Keratinocyte (primary cell): ENCODE results near the gene FUBP1. TPM values are rescaled to one million over a fixed set of nuclear protein-coding genes. Genes with fewer than 3 reads are reported as not detected.

Experiments
- DNase-seq: peaks from one replicate; pipeline ENCODE4 v3.0.0-alpha.2; 2011; ENCODE audit warnings: low read depth, missing footprints, low spot score
- FAIRE-seq: peaks from 2 replicates; lab custom pipeline; 2011; peaks lifted over from hg19 to GRCh38; lab: Jason Lieb, UNC
- H2AFZ ChIP-seq: 2 replicates; pipeline ENCODE4 v1.6.0; 2012; ENCODE audit warnings: low read length, control low read depth, inconsistent platforms; ENCODE audit not compliant: control insufficient read depth
- H3K27ac ChIP-seq: 2 replicates; pipeline ENCODE4 v1.5.1; 2011; ENCODE audit warnings: low read length; ENCODE audit not compliant: control insufficient read depth, insufficient read depth
- H3K27me3 ChIP-seq: 3 replicates; pipeline ENCODE4 v1.6.0; 2011; ENCODE audit warnings: low read length; ENCODE audit not compliant: control insufficient read depth, insufficient read depth; ENCODE audit errors: extremely low read depth
- H3K36me3 ChIP-seq, 2 experiments: 2 replicates in 1 of 2; 3 replicates in 1 of 2; pipeline ENCODE4 v1.5.1; 2011; ENCODE audit warnings: low read length in 2 of 2, mild to moderate bottlenecking in 1 of 2; ENCODE audit not compliant: control insufficient read depth in 2 of 2, insufficient read depth in 2 of 2; ENCODE audit errors: extremely low read depth in 1 of 2
- H3K4me1 ChIP-seq: 3 replicates; pipeline ENCODE4 v1.5.1; 2011; ENCODE audit warnings: low read length; ENCODE audit not compliant: control insufficient read depth, insufficient read depth; ENCODE audit errors: extremely low read depth
- H3K4me2 ChIP-seq: 3 replicates; pipeline ENCODE4 v1.6.0; 2011; ENCODE audit warnings: low read depth, low read length; ENCODE audit not compliant: control insufficient read depth, insufficient read depth; ENCODE audit errors: extremely low read depth
- H3K4me3 ChIP-seq, 3 experiments: fragments of 200-600 bp in 1 of 3; sonication (generic) in 1 of 3; 2 replicates in 2 of 3; 3 replicates in 1 of 3; pipeline ENCODE4 v1.5.1; 2011 to 2016; ENCODE audit warnings: low read length in 3 of 3, mild to moderate bottlenecking in 3 of 3, control low read depth in 2 of 3, inconsistent platforms in 1 of 3, low read depth in 1 of 3, mixed read lengths in 1 of 3, mixed run types in 1 of 3, moderate library complexity in 1 of 3; ENCODE audit not compliant: control insufficient read depth in 2 of 3, insufficient read depth in 2 of 3; ENCODE audit errors: extremely low read depth in 1 of 3
- H3K79me2 ChIP-seq: 2 replicates; pipeline ENCODE4 v1.6.0; 2012; ENCODE audit warnings: low read length; ENCODE audit not compliant: control insufficient read depth, insufficient read depth
- H3K9ac ChIP-seq: 3 replicates; pipeline ENCODE4 v1.6.0; 2011; ENCODE audit warnings: low read length; ENCODE audit not compliant: control insufficient read depth, insufficient read depth; ENCODE audit errors: extremely low read depth
- H3K9me1 ChIP-seq: 3 replicates; pipeline ENCODE4 v1.6.0; 2011; ENCODE audit warnings: low read length; ENCODE audit not compliant: control insufficient read depth, insufficient read depth; ENCODE audit errors: extremely low read depth
- H3K9me3 ChIP-seq: 2 replicates; pipeline ENCODE4 v1.5.1; 2012; ENCODE audit warnings: low read depth, low read length; ENCODE audit not compliant: control insufficient read depth
- H4K20me1 ChIP-seq: 3 replicates; pipeline ENCODE4 v1.6.0; 2011; ENCODE audit warnings: low read length; ENCODE audit not compliant: control insufficient read depth, insufficient read depth; ENCODE audit errors: extremely low read depth
- EZH2 ChIP-seq: IDR thresholded peaks from one replicate; pipeline ENCODE4 v1.6.1; 2012; ENCODE audit warnings: inconsistent platforms, mild to moderate bottlenecking, low read length, moderate library complexity
- dilution Hi-C: fragments of 300-500 bp; cut with MboI; formaldehyde crosslinking; loops from one replicate; pipeline ENCODE4 v1.7.0; 2020; ENCODE audit warnings: low sequenced_read_pairs; ENCODE audit not compliant: extremely low pct_ligation_motif_present
- polyA plus RNA-seq, 5 experiments: library from polyadenylated mRNA; depleted of rRNA in 3 of 5; stranded (reverse) in 3 of 5; stranded (forward) in 1 of 5; unstranded in 1 of 5; fragments of >200 nt; gene quantifications; 1 replicate in 1 of 5; 2 replicates in 3 of 5; 3 replicates in 1 of 5; pipeline versions ENCODE4 v1.2.1 to v1.2.3, GENCODE V29; 2011 to 2012; ENCODE audit warnings: missing spikeins in 2 of 5, low read depth in 1 of 5, low replicate concordance in 1 of 5
- TF ChIP-seq, protein P1 (sequence below), 3 experiments: IDR thresholded peaks in 1 of 3; conservative IDR thresholded peaks in 1 of 3; optimal IDR thresholded peaks in 1 of 3; 2 replicates in 2 of 3; 3 replicates in 1 of 3; pipeline versions ENCODE3 to v1.5.1; 2011; ENCODE audit warnings: low read length in 3 of 3, mild to moderate bottlenecking in 3 of 3, moderate library complexity in 2 of 3, control low read depth in 1 of 3, inconsistent platforms in 1 of 3; ENCODE audit not compliant: insufficient read depth in 2 of 3; ENCODE audit errors: extremely low read depth in 1 of 3

FUBP1 gene
- polyA plus RNA-seq, 1 donor (not counting 4 experiments of a cell fraction or from before 2014, with no cell fraction given) = 137 TPM

GRCh38 chr1:77958391-77958790, 20.5 kb downstream of the FUBP1 start:
- no peak overlapping the region for H3K27ac ChIP-seq
- H3K27me3 ChIP-seq = no peaks in the 10 kb centered on the region
- H4K20me1 ChIP-seq = no peaks in the 10 kb centered on the region
- H3K9ac ChIP-seq = no peak overlapping the region
- no peaks in the 10 kb centered on the region for H3K9me3 ChIP-seq
- dilution Hi-C loops = no loop called here
- no peak for TF ChIP-seq EZH2
- TF ChIP-seq, protein P1, sequence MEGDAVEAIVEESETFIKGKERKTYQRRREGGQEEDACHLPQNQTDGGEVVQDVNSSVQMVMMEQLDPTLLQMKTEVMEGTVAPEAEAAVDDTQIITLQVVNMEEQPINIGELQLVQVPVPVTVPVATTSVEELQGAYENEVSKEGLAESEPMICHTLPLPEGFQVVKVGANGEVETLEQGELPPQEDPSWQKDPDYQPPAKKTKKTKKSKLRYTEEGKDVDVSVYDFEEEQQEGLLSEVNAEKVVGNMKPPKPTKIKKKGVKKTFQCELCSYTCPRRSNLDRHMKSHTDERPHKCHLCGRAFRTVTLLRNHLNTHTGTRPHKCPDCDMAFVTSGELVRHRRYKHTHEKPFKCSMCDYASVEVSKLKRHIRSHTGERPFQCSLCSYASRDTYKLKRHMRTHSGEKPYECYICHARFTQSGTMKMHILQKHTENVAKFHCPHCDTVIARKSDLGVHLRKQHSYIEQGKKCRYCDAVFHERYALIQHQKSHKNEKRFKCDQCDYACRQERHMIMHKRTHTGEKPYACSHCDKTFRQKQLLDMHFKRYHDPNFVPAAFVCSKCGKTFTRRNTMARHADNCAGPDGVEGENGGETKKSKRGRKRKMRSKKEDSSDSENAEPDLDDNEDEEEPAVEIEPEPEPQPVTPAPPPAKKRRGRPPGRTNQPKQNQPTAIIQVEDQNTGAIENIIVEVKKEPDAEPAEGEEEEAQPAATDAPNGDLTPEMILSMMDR (optimal IDR thresholded peaks at IDR 0.05 in 1 of 3, IDR thresholded peaks at IDR 0.05 in 1 of 3, conservative IDR thresholded peaks at IDR 0.05 in 1 of 3; ENCODE audit: extremely low read depth in 1 of 3, insufficient read depth in 2 of 3, low read length in 3 of 3) = no peak
- no peak overlapping the region for H3K4me3 ChIP-seq
- H3K36me3 ChIP-seq = peaks cover 26 to 49% of the 10 kb centered on the region in 2 experiments
- no peak for FAIRE-seq
- H3K79me2 ChIP-seq = peaks cover 37% of the 10 kb centered on the region
- no peaks in the 10 kb centered on the region for H3K4me1 ChIP-seq
- no peak overlapping the region for H2AFZ ChIP-seq
- H3K9me1 ChIP-seq = no peaks in the 10 kb centered on the region
- H3K4me2 ChIP-seq = no peak overlapping the region
- DNase-seq = no peak

GRCh38 chr1:77956464-77956863, 22.4 kb downstream of the FUBP1 start:
- H3K79me2 ChIP-seq = peaks cover 33% of the 10 kb centered on the region
- H3K27me3 ChIP-seq = no peaks in the 10 kb centered on the region
- H3K9me1 ChIP-seq = no peaks in the 10 kb centered on the region
- dilution Hi-C loops = no loop called here
- H3K36me3 ChIP-seq = peaks cover 23 to 53% of the 10 kb centered on the region in 2 experiments
- H3K9ac ChIP-seq = no peak overlapping the region
- DNase-seq = no peak
- TF ChIP-seq EZH2 = no peak
- TF ChIP-seq, protein P1 (optimal IDR thresholded peaks at IDR 0.05 in 1 of 3, IDR thresholded peaks at IDR 0.05 in 1 of 3, conservative IDR thresholded peaks at IDR 0.05 in 1 of 3; ENCODE audit: extremely low read depth in 1 of 3, insufficient read depth in 2 of 3, low read length in 3 of 3) = no peak
- no peak overlapping the region for H3K4me3 ChIP-seq
- H3K4me1 ChIP-seq = no peaks in the 10 kb centered on the region
- no peaks in the 10 kb centered on the region for H3K9me3 ChIP-seq
- no peak overlapping the region for H3K4me2 ChIP-seq
- H4K20me1 ChIP-seq = peaks cover 4% of the 10 kb centered on the region
- H3K27ac ChIP-seq = no peak overlapping the region
- H2AFZ ChIP-seq = no peak overlapping the region
- no peak for FAIRE-seq
